GM18951 (cell line): ENCODE results near the gene DUSP1.
"Not testable (repeated sequence)": the region's sequence is repeated elsewhere in the genome, so short reads cannot be mapped to it uniquely, and the experiment has no call there.

Experiments used
- POLR2A ChIP-seq: IDR thresholded peaks from 4 replicates; pipeline ENCODE4 v1.6.1; 2011; ENCODE audit warnings: mild to moderate bottlenecking; ENCODE audit not compliant: insufficient read length, insufficient read depth; ENCODE audit errors: extremely low read depth
- in situ Hi-C: fragments of 300-500 bp; cut with MboI; formaldehyde crosslinking; loops from one replicate; pipeline ENCODE4 v1.12.0; 2022; ENCODE audit warnings: low sequenced_read_pairs, mixed read lengths, inconsistent platforms; ENCODE audit not compliant: unreplicated experiment

DUSP1 gene, protein sequence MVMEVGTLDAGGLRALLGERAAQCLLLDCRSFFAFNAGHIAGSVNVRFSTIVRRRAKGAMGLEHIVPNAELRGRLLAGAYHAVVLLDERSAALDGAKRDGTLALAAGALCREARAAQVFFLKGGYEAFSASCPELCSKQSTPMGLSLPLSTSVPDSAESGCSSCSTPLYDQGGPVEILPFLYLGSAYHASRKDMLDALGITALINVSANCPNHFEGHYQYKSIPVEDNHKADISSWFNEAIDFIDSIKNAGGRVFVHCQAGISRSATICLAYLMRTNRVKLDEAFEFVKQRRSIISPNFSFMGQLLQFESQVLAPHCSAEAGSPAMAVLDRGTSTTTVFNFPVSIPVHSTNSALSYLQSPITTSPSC

GRCh38 chr5:172770675-172771438 is at the start of gene DUSP1:
TSS of gene DUSP1 (minus strand) at chr5:172771195. CDS start at chr5:172770952, 243 bp downstream.
- TF ChIP-seq POLR2A = peak; percentile 95
- in situ Hi-C loops = no loop called here

DNA sequence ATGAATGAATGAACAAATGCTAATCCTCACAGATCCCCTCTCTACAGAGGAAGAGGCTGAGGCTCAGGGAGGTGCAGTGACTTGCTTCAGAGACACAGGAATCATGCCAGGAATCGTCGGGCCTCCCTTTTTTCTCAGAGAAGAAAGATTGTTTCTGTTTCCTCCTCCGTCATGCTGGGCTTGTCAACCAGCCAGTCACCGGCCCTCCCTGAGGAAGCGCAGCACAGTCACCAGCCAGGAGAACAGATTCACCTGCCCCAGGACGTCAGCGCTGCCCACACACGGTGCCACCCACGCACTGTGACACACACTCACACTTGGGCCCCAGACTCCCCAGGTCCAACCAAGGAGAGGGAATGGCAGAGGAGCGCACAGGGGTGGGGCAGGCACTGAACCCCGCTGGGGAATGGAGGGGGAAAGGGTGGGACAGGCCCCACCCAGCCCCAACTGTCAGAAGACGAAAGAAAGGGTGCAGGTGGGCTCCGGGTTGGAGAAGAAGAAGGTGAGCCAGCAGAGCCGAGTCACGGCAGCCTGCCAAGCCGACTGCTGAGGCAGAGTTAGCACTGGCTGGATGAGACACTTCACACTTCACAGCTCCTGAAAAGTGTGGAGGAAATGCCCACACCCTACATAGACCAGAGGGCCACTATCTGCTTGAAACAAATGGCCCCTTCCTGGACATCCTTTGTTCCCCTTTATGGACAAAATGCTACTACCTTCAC is 49.2 kb upstream of the DUSP1 start:
- in situ Hi-C loops = no loop called here
- no peak for TF ChIP-seq POLR2A

DNA sequence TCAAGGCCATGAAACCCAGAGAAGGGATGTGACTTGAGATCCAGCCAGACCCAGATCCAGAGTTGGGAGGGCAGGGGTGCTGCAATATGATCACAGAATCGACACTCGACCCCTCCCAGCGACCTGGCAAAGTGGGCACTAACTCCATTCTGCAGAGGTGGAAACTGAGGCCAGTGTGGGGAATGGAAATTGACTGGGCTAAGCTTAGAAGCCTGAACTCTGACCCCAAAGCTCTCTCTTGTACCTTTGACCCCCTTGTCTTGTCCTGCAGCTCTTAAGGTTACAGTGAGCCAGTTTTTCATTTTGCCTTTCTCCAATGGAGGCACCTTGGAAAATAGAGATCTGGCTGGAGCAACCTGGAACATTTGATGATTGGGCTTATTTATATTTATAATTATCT is 48.6 kb upstream of the DUSP1 start:
- in situ Hi-C loops = no loop called here
- no peak for TF ChIP-seq POLR2A

DNA sequence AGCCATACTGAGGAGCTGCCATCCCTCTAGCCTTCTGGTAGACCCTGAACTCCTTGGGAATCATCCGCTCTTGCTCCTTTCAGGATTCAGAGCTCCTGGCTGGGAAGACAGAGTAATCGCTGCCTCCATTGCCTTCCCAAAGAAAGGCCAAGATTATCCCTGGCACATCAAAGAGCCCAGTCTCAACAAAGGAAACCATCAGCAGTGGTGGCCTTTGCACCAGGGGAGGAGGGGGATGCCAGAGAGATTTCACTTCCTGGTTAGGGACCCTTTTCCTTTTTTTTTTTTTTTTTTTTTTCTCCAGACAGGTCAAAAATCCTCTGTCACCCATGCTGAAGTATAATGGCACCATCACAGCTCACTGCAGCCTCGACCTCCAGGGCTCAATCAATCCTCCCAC is 47.1 kb upstream of the DUSP1 start:
- no peak for TF ChIP-seq POLR2A
- in situ Hi-C loops = no loop called here

DNA sequence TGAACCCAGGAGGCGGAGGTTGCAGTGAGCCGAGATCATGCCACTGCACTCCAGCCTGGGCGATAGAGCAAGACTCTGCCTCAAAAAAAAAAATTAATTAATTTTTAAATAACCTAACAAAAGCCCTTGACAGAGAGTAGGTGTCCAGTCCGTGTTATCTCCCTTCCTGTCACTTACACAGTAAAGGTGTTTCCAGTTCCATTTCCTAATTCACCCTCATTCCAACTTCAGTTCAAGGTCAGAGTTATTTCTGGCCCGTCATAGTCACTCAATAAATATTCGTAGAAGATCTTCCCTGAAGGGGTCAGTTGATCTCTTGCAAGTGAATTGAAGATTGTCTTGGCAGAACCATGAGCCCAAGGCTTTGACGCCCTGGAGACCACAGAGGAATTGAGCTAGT is 46.7 kb upstream of the DUSP1 start:
- in situ Hi-C loops = no loop called here
- TF ChIP-seq POLR2A = no peak

- no peak for TF ChIP-seq POLR2A
- in situ Hi-C loops = no loop called here
Observed at GRCh38 chr5:172816925-172817562, 46.0 kb upstream of the DUSP1 start.

DNA sequence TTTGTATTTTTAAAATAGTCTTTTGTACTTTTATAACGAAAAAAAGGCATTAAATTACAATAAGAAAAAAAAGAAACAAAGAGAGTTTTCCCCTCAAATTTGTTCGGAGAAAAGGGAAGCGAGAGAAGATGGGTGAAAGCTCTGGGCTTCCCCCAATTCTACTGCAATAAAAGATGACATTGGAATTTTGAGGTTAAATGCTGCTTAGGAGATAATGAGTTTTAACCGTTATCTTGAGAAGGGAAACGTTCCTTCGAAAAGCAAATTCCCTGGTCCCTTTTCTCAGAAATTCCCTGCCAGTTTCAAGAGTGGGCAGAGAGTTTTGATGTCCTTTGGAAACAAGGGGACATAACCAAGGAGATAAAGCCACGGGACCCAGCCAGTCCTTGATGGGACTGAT is 44.6 kb upstream of the DUSP1 start:
- in situ Hi-C loops = no loop called here
- no peak for TF ChIP-seq POLR2A

- in situ Hi-C loops = not testable (repeated sequence)
Observed at GRCh38 chr5:172810996-172811395, 40.0 kb upstream of the DUSP1 start.

- no peak for TF ChIP-seq POLR2A
- in situ Hi-C loops = no loop called here
Observed at GRCh38 chr5:172809774-172810173, 38.8 kb upstream of the DUSP1 start.

GRCh38 chr5:172807766-172808311 is 36.8 kb upstream of the DUSP1 start:
- TF ChIP-seq POLR2A = no peak
- in situ Hi-C loops = no loop called here

DNA sequence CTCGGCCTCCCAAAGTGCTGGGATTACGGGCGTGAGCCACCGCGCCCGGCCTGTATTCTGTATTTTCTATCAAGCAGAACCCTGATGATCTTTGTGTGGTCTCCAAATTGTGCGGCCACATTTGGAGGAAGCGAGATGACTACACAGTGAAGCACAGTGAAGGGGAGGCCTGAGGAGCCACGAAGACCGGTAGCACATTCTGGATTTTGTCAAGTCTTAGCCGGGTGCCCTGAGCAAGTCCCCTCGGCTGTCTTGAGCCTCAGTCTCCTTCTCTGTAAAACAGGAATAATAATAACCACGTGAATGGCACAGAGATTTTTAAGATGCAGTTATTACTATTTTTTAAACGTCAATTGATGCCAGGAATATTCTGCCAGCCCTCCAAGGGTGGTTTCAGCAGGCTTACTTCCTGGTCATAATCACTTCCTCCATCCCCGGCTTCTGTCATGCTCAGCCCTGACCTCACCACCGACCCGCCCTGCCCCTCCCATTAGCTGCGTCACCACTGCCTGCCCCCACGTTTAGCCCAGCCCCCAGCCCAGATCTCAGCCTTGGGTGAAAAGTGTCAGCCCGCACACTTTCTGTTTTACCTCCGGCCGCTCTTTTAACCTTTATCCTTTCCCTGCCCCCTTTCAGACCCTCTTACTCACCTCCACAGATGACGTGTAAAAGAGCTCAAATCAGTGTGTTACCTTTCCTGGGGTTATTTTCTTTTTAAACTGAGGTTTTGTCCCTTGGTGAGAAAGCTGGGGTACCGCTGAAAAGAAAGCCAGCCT is 36.1 kb upstream of the DUSP1 start:
- in situ Hi-C loops = no loop called here
- no peak for TF ChIP-seq POLR2A

DNA sequence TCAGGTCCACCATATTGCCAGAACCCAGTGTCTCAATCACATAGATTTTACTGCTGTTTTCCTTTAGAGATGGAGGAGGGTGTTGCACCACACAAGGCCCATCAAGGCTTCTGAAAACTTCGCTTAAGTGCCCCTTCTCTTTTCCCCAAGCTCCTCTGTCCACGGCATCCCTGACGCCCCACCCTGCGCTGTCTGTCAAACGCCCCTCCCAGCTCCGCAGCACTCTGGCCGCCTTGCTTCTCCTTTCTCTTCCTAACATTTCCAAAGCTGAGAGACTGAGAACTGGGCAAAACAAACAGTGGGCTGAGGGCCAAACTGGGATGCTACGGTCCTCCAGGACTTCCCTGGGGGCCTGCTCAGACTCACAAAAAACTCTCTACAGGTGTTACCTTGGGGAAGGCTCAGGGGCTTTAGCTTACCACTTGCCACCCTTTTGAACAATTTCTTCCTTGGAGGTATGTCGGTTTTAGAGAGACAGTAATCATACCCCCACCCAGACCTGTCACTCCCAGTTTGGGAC is 34.8 kb upstream of the DUSP1 start:
- no peak for TF ChIP-seq POLR2A
- in situ Hi-C loops = no loop called here
